ENCODE results near the gene LRIG1. TPM values are rescaled to one million over a fixed set of nuclear protein-coding genes. Genes with fewer than 3 reads are reported as not detected.

LRIG1 gene
- total and polyA plus RNA-seq, 9 of the 15 experiments (the other 6 are each of a cell fraction or from before 2014, with no cell fraction given), result 0.05 to 0.38 (median 0.13) TPM; not detected in 3

- peaks cover 0 to 10% of the 10 kb centered on the region in 2 experiments; a peak in 2 of 5 replicates for H3K4me1 ChIP-seq (replicated peaks in 1 of 2; ENCODE audit: control insufficient read depth in 2 of 2, insufficient read depth in 2 of 2, low read length in 2 of 2)
- FAIRE-seq (no peak), DNase-seq (ENCODE audit: extremely low read depth in 1 of 4, low spot score in 3 of 4) (no peak), ATAC-seq (no peak)
- intact Hi-C loops (cut with micrococcal nuclease) (loop anchor here (10.0 kb wide), 1 partner anchor 62 kb away; no protein-coding TSS in a partner anchor), in situ Hi-C loops (cut with MboI) (no loop called here)
- H3K9me1 ChIP-seq (ENCODE audit: control insufficient read depth, insufficient read depth, low read length), result no peaks in the 10 kb centered on the region
- H3K27me3 ChIP-seq (ENCODE audit: control insufficient read depth in 2 of 2, insufficient read depth in 2 of 2, low read length in 2 of 2), result no peaks in the 10 kb centered on the region; a peak in 1 of 5 replicates
- H3K4me2 ChIP-seq (ENCODE audit: insufficient read depth, low read length), result no peak overlapping the region
- no peak for TF ChIP-seq TFE3 (CRISPR knock-in tag; IDR thresholded peaks at IDR 0.05)
- no peak for TF ChIP-seq SREBF2 (CRISPR knock-in tag; IDR thresholded peaks at IDR 0.05)
- no peak for TF ChIP-seq CHD7 (IDR thresholded peaks at IDR 0.05; ENCODE audit: low read depth, low read length)
- no peak for TF ChIP-seq ZBED1 (IDR thresholded peaks at IDR 0.05)
- no peak for TF ChIP-seq KDM5B (IDR thresholded peaks at IDR 0.05; ENCODE audit: insufficient replicate concordance, low read depth, low read length)
- no peak for TF ChIP-seq ZC3H11A (IDR thresholded peaks at IDR 0.05; ENCODE audit: low read depth, low read length)
- no peaks in the 10 kb centered on the region for H3K36me3 ChIP-seq (ENCODE audit: control insufficient read depth, insufficient read depth, low read length)
- ChIA-PET POLR2A (interaction anchor here (0.7 kb wide), 1 partner anchor 319 kb away, joined by 3 read pairs; no protein-coding TSS in a partner anchor), CTCF (ENCODE audit: low intra/inter-chr PET ratio) (no interaction called here)
- no TSS peak for BruUV-seq (replicated peaks)
- H3K27ac ChIP-seq (ENCODE audit: extremely low read depth, low read depth, low read length), result no peak overlapping the region
- no peak overlapping the region for H3K4me3 ChIP-seq
- H2AFZ ChIP-seq (ENCODE audit: low read depth, low read length), result no peak overlapping the region
- H3K9me3 ChIP-seq (replicated peaks; ENCODE audit: control insufficient read depth, insufficient read depth, low read depth, low read length), result no peaks in the 10 kb centered on the region
- no peaks in the 10 kb centered on the region for H4K20me1 ChIP-seq (replicated peaks; ENCODE audit: control insufficient read depth, insufficient read depth, low read length)
- H3K79me2 ChIP-seq (ENCODE audit: control insufficient read depth, insufficient read depth, low read length), result no peaks in the 10 kb centered on the region
- 4% methylated on average over 2 of the region's 2 CpGs for WGBS (ENCODE audit: insufficient coverage, low coverage, missing lambda C conversion rate)
- H3K9ac ChIP-seq (ENCODE audit: insufficient read depth in 1 of 2, low read depth in 2 of 2, low read length in 2 of 2), result no peak overlapping the region
Measured at GRCh38 chr3:66502981-66503380, 2.2 kb upstream of the LRIG1 start.
